HG03521 (cell line): ENCODE results near the gene TEX53.
A peak's percentile ranks its signal among the peaks of the same experiment; 100 is the strongest.

ENCODE experiments used
- ATAC-seq: cut with Tn5 transposase; IDR thresholded peaks from one replicate; pipeline ENCODE4 v1.9.1; 2021; ENCODE audit warnings: mild to moderate bottlenecking, moderate library complexity; ENCODE audit not compliant: unreplicated experiment

The TEX53 gene

GRCh38 chr9:114680259-114681001, 22.8 kb upstream of the TEX53 start:
- ATAC-seq, result no peak

- no peak for ATAC-seq
These were observed 21.2 kb upstream of the TEX53 start for GRCh38 chr9:114678795-114679194.

GRCh38 chr9:114678130-114678529, 20.5 kb upstream of the TEX53 start:
- no peak for ATAC-seq

- ATAC-seq, result no peak
These were observed 19.8 kb upstream of the TEX53 start for GRCh38 chr9:114677418-114677817.

- no peak for ATAC-seq
These were observed 19.3 kb upstream of the TEX53 start for GRCh38 chr9:114676901-114677300.

GRCh38 chr9:114674798-114675540, 17.4 kb upstream of the TEX53 start:
- ATAC-seq, result no peak

- ATAC-seq, result no peak
These were observed 16.6 kb upstream of the TEX53 start for GRCh38 chr9:114674076-114674797.

GRCh38 chr9:114671605-114672004, 14.0 kb upstream of the TEX53 start:
- ATAC-seq, result no peak

GRCh38 chr9:114669961-114670360, 12.4 kb upstream of the TEX53 start:
- no peak for ATAC-seq

- ATAC-seq, result no peak
These were observed 10.5 kb upstream of the TEX53 start for GRCh38 chr9:114668146-114668545.

GRCh38 chr9:114666851-114667250, 9.2 kb upstream of the TEX53 start:
- ATAC-seq, result no peak

GRCh38 chr9:114666401-114666800, 8.8 kb upstream of the TEX53 start:
- ATAC-seq, result no peak

GRCh38 chr9:114664181-114664580, 6.6 kb upstream of the TEX53 start:
- ATAC-seq, result no peak

GRCh38 chr9:114662081-114662989, 4.7 kb upstream of the TEX53 start:
- peak; percentile 79 for ATAC-seq

GRCh38 chr9:114656301-114656700, 1.3 kb downstream of the TEX53 start:
- ATAC-seq, result no peak

GRCh38 chr9:114655689-114656088, 1.9 kb downstream of the TEX53 start:
- ATAC-seq, result no peak

GRCh38 chr9:114653556-114654159, 3.9 kb downstream of the TEX53 start:
- ATAC-seq, result peak; percentile 78

GRCh38 chr9:114652776-114653555, 4.6 kb downstream of the TEX53 start:
- ATAC-seq, result no peak

- no peak for ATAC-seq
These were observed 13.7 kb downstream of the TEX53 start for GRCh38 chr9:114643896-114644295.
